PC-3 (cell line): ENCODE measurements around the gene USHBP1. TPM values are rescaled to one million over a fixed set of nuclear protein-coding genes. Genes with fewer than 3 reads are reported as not detected.
"Not testable (repeated sequence)": the region's sequence is repeated elsewhere in the genome, so short reads cannot be mapped to it uniquely, and the experiment has no call there.

ENCODE experiments used
- ATAC-seq: fragments of 200-7000 bp; cut with Tn5 transposase; 2 replicates; pipeline ENCODE4 v1.9.1; 2020; ENCODE audit warnings: mild to moderate bottlenecking, moderate library complexity
- BruUV-seq: library from RNA; stranded (reverse); fragments of 400-500 nt; replicated peaks from 2 replicates; lab custom pipeline; 2021; lab: Mats Ljungman, UMichigan
- CTCF ChIA-PET: fragments of 300-600 bp; sonication (Branson Sonifier 250); formaldehyde crosslinking; loops from one replicate; lab custom pipeline; 2022; ENCODE audit warnings: antibody characterized with exemption; lab: Charles Lee
- POLR2A ChIA-PET: fragments of 300-600 bp; sonication (Branson Sonifier 250); formaldehyde crosslinking; loops from one replicate; lab custom pipeline; 2022; ENCODE audit warnings: antibody characterized with exemption; ENCODE audit not compliant: unreplicated experiment; lab: Charles Lee
- DNase-seq: peaks from one replicate; pipeline ENCODE4 v3.0.0-alpha.2; 2015
- H2AFZ ChIP-seq: fragments of 300-600 bp; sonication (generic); 2 replicates; pipeline ENCODE4 v1.6.0; 2016; ENCODE audit warnings: antibody characterized with exemption, low read length
- H3F3A ChIP-seq: fragments of 300-600 bp; sonication (generic); one replicate; pipeline ENCODE4 v1.6.0; 2017; ENCODE audit warnings: antibody characterized with exemption, low read length, control low read depth, mild to moderate bottlenecking; ENCODE audit not compliant: unreplicated experiment
- H3K27ac ChIP-seq: fragments of 300-600 bp; sonication (generic); 2 replicates; pipeline ENCODE4 v1.5.1; 2016; ENCODE audit warnings: mild to moderate bottlenecking, low read length
- H3K27me3 ChIP-seq: fragments of 300-600 bp; sonication (generic); 2 replicates; pipeline ENCODE4 v1.6.1; 2016; ENCODE audit warnings: low read length, mixed read lengths
- H3K36me3 ChIP-seq: fragments of 300-600 bp; sonication (generic); 2 replicates; pipeline ENCODE4 v1.6.1; 2016; ENCODE audit warnings: low read depth, mixed run types, low read length, mixed read lengths
- H3K4me1 ChIP-seq: fragments of 300-600 bp; sonication (generic); 2 replicates; pipeline ENCODE4 v1.5.1; 2016; ENCODE audit warnings: low read length; ENCODE audit not compliant: insufficient read depth
- H3K4me2 ChIP-seq: fragments of 300-600 bp; sonication (generic); 2 replicates; pipeline ENCODE4 v1.6.0; 2016; ENCODE audit warnings: low read length
- H3K4me3 ChIP-seq: fragments of 300-600 bp; sonication (generic); 2 replicates; pipeline ENCODE4 v1.5.1; 2016; ENCODE audit warnings: mild to moderate bottlenecking, low read length, mixed read lengths
- H3K79me2 ChIP-seq: fragments of 300-600 bp; sonication (generic); 2 replicates; pipeline ENCODE4 v1.6.1; 2017; ENCODE audit warnings: low read length, mixed read lengths
- H3K9ac ChIP-seq: fragments of 300-600 bp; sonication (generic); 2 replicates; pipeline ENCODE4 v1.6.0; 2016; ENCODE audit warnings: mild to moderate bottlenecking, low read length
- H3K9me2 ChIP-seq: fragments of 300-600 bp; sonication (generic); replicated peaks from 2 replicates; pipeline ENCODE4 v1.6.1; 2016; ENCODE audit warnings: mixed run types, low read length, mixed read lengths
- H3K9me3 ChIP-seq: fragments of 300-600 bp; sonication (generic); 2 replicates; pipeline ENCODE4 v1.6.1; 2016; ENCODE audit warnings: low read length, mixed read lengths
- H4K20me1 ChIP-seq: fragments of 300-600 bp; sonication (generic); 2 replicates; pipeline ENCODE4 v1.6.1; 2016; ENCODE audit warnings: low read length, mixed read lengths
- EZH2 ChIP-seq: fragments of 300-600 bp; sonication (generic); IDR thresholded peaks from one replicate; pipeline ENCODE4 v1.6.1; 2017; ENCODE audit warnings: antibody characterized with exemption, mild to moderate bottlenecking, low read length; ENCODE audit not compliant: unreplicated experiment
- EZH2phosphoT487 ChIP-seq: fragments of 300-600 bp; sonication (generic); IDR thresholded peaks from 2 replicates; pipeline ENCODE4 v1.6.1; 2018; ENCODE audit warnings: mild to moderate bottlenecking, antibody characterized with exemption, low read length, borderline replicate concordance
- intact Hi-C: fragments of 100-400 bp; cut with micrococcal nuclease; formaldehyde crosslinking; loops from 2 replicates; pipeline ENCODE4 v1.9.0; 2023
- total RNA-seq: library from RNA; depleted of rRNA; stranded (reverse); fragments of >200 nt; gene quantifications from 2 replicates; pipeline ENCODE4 v1.2.3, GENCODE V29; 2014
- TF ChIP-seq, protein P1 (sequence below): fragments of 300-600 bp; sonication (generic); conservative IDR thresholded peaks from 2 replicates; pipeline ENCODE4 v1.5.1; 2017; ENCODE audit warnings: antibody characterized with exemption, low read depth, mild to moderate bottlenecking, low read length

The USHBP1 gene
- total RNA-seq, 1 experiment from 2014 or later: not detected

GRCh38 chr19:17279436-17279835 lies 14.9 kb upstream of the USHBP1 start:
- H3K9ac ChIP-seq: no peak overlapping the region
- no peak for DNase-seq
- no peak overlapping the region for H3K4me3 ChIP-seq
- H3K9me2 ChIP-seq: no peaks in the 10 kb centered on the region
- H3K36me3 ChIP-seq: peaks cover 21% of the 10 kb centered on the region
- ChIA-PET CTCF (interaction anchor here (0.8 kb wide), 1 partner anchor 26 kb away, joined by 4 read pairs; the partner anchor contains the start of gene MRPL34), POLR2A (no interaction called here)
- no peaks in the 10 kb centered on the region for H3K79me2 ChIP-seq
- intact Hi-C loops: no loop called here
- H3K27me3 ChIP-seq: no peaks in the 10 kb centered on the region
- H3F3A ChIP-seq: no peaks in the 10 kb centered on the region
- no peaks in the 10 kb centered on the region for H3K9me3 ChIP-seq
- H3K27ac ChIP-seq: no peak overlapping the region
- BruUV-seq: no TSS peak
- no peak for ATAC-seq
- TF ChIP-seq, protein P1, sequence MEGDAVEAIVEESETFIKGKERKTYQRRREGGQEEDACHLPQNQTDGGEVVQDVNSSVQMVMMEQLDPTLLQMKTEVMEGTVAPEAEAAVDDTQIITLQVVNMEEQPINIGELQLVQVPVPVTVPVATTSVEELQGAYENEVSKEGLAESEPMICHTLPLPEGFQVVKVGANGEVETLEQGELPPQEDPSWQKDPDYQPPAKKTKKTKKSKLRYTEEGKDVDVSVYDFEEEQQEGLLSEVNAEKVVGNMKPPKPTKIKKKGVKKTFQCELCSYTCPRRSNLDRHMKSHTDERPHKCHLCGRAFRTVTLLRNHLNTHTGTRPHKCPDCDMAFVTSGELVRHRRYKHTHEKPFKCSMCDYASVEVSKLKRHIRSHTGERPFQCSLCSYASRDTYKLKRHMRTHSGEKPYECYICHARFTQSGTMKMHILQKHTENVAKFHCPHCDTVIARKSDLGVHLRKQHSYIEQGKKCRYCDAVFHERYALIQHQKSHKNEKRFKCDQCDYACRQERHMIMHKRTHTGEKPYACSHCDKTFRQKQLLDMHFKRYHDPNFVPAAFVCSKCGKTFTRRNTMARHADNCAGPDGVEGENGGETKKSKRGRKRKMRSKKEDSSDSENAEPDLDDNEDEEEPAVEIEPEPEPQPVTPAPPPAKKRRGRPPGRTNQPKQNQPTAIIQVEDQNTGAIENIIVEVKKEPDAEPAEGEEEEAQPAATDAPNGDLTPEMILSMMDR: no peak
- TF ChIP-seq EZH2 (no peak), EZH2phosphoT487 (no peak)
- H3K4me1 ChIP-seq: no peaks in the 10 kb centered on the region
- no peak overlapping the region for H2AFZ ChIP-seq
- no peak overlapping the region for H3K4me2 ChIP-seq
- H4K20me1 ChIP-seq: no peaks in the 10 kb centered on the region

GRCh38 chr19:17275441-17276175 lies 11.1 kb upstream of the USHBP1 start:
- Histone ChIP-seq H3K9me2 (no peaks in the 10 kb centered on the region), H3K36me3 (peaks cover 38% of the 10 kb centered on the region), H4K20me1 (no peaks in the 10 kb centered on the region), H3F3A (no peaks in the 10 kb centered on the region), H2AFZ (no peak overlapping the region), H3K79me2 (no peaks in the 10 kb centered on the region), H3K4me1 (no peaks in the 10 kb centered on the region), H3K9me3 (no peaks in the 10 kb centered on the region), H3K27ac (no peak overlapping the region), H3K9ac (no peak overlapping the region), H3K27me3 (no peaks in the 10 kb centered on the region), H3K4me2 (no peak overlapping the region), H3K4me3 (no peak overlapping the region)
- CTCF ChIA-PET: no interaction called here
- TF ChIP-seq EZH2 (no peak), EZH2phosphoT487 (no peak)
- TF ChIP-seq, protein P1: no peak
- no TSS peak for BruUV-seq
- POLR2A ChIA-PET: no interaction called here
- ATAC-seq: no peak
- DNase-seq: no peak
- intact Hi-C loops: no loop called here

GRCh38 chr19:17274892-17275291 lies 10.3 kb upstream of the USHBP1 start:
- H2AFZ ChIP-seq, POLR2A ChIA-PET, H3K9me2 ChIP-seq, CTCF ChIA-PET, H3K9me3 ChIP-seq, intact Hi-C loops, H3K4me2 ChIP-seq, ATAC-seq, H3K4me3 ChIP-seq, H3F3A ChIP-seq, H4K20me1 ChIP-seq, H3K27me3 ChIP-seq, H3K27ac ChIP-seq, H3K9ac ChIP-seq, DNase-seq, H3K79me2 ChIP-seq, H3K4me1 ChIP-seq, BruUV-seq: not testable (repeated sequence)
- H3K36me3 ChIP-seq: peaks cover 40% of the 10 kb centered on the region
